Endodermal cell (in vitro differentiated cells): ENCODE results near the gene SEC31A. TPM values are rescaled to one million over a fixed set of nuclear protein-coding genes. Genes with fewer than 3 reads are reported as not detected.

Source experiments
- DNase-seq: peaks from one replicate; pipeline ENCODE4 v3.0.0-alpha.2; 2017
- H3K27ac ChIP-seq: 2 replicates; pipeline ENCODE4 v1.5.1; 2013; ENCODE audit warnings: mild to moderate bottlenecking, low read depth, low read length, moderate library complexity
- H3K27me3 ChIP-seq: 2 replicates; pipeline ENCODE4 v1.6.1; 2013; ENCODE audit warnings: mild to moderate bottlenecking, low read length, moderate library complexity; ENCODE audit not compliant: insufficient read depth, control insufficient read depth, poor library complexity, severe bottlenecking
- H3K36me3 ChIP-seq: 2 replicates; pipeline ENCODE4 v1.7.0; 2013; ENCODE audit warnings: mild to moderate bottlenecking, low read length, moderate library complexity; ENCODE audit not compliant: control insufficient read depth, insufficient read depth
- H3K4me1 ChIP-seq: one replicate; pipeline ENCODE4 v1.7.0; 2013; ENCODE audit warnings: low read length; ENCODE audit not compliant: control insufficient read depth, insufficient read depth
- H3K4me3 ChIP-seq: 2 replicates; pipeline ENCODE4 v1.5.1; 2013; ENCODE audit warnings: mild to moderate bottlenecking, low read length, moderate library complexity
- H3K9ac ChIP-seq: 2 replicates; pipeline ENCODE4 v1.6.1; 2013; ENCODE audit warnings: mild to moderate bottlenecking, low read length, moderate library complexity; ENCODE audit not compliant: poor library complexity, severe bottlenecking; ENCODE audit errors: extremely low read depth
- H3K9me3 ChIP-seq: 2 replicates; pipeline ENCODE4 v1.6.1; 2013; ENCODE audit warnings: mild to moderate bottlenecking, low read length, moderate library complexity; ENCODE audit not compliant: control insufficient read depth
- H3K27ac Mint-ChIP-seq: 2 replicates; pipeline ENCODE4 v1.8.0; 2020; ENCODE audit warnings: mixed read lengths
- H3K27me3 Mint-ChIP-seq: 2 replicates; pipeline ENCODE4 v1.8.0; 2021; ENCODE audit warnings: mild to moderate bottlenecking, mixed read lengths; ENCODE audit not compliant: insufficient read depth
- H3K36me3 Mint-ChIP-seq: 2 replicates; pipeline ENCODE4 v1.8.0; 2020; ENCODE audit warnings: low read depth, mixed read lengths
- H3K4me1 Mint-ChIP-seq: 2 replicates; pipeline ENCODE4 v1.8.0; 2020; ENCODE audit warnings: mixed read lengths
- H3K4me3 Mint-ChIP-seq: 2 replicates; pipeline ENCODE4 v1.8.0; 2020; ENCODE audit warnings: mild to moderate bottlenecking, moderate library complexity, mixed read lengths
- H3K9me3 Mint-ChIP-seq: 2 replicates; pipeline ENCODE4 v1.8.0; 2020; ENCODE audit warnings: mild to moderate bottlenecking, mixed read lengths
- CTCF ChIP-seq: fragments of 200-600 bp; sonication (generic); conservative IDR thresholded peaks from 2 replicates; pipeline ENCODE4 v1.5.0; 2021; ENCODE audit warnings: antibody characterized with exemption, mild to moderate bottlenecking
- WGBS, 2 experiments: methylation state at CpG; one replicate each; pipeline versions ENCODE4 v1.1.5 to v1.1.7; 2013; ENCODE audit warnings: missing lambda C conversion rate in 2 of 2, mixed read lengths in 1 of 2; ENCODE audit not compliant: insufficient coverage in 1 of 2, insufficient read length in 1 of 2; 5-methylcytosine and 5-hydroxymethylcytosine counted together
- total RNA-seq, 2 donors: library from RNA; stranded (reverse); fragmentation: NEBNext Ultra II Directional in 1 of 2; extraction: Animal tissue kit (Norgen Biotek cat#: 25700) in 1 of 2; gene quantifications; 2 replicates in 1 of 2; 3 replicates in 1 of 2; pipeline ENCODE4 v1.2.1, GENCODE V29; 2021

SEC31A gene
- total RNA-seq, 2 donors from 2014 or later: 166 to 182 TPM

GRCh38 chr4:82899374-82900065 lies 8.6 kb upstream of the SEC31A start:
- H3K4me1 ChIP-seq: peaks cover 2% of the 10 kb centered on the region
- Mint-ChIP-seq H3K4me1 (peaks cover 21% of the 10 kb centered on the region), H3K27me3 (no peaks in the 10 kb centered on the region), H3K4me3 (no peak overlapping the region), H3K9me3 (no peaks in the 10 kb centered on the region), H3K36me3 (peaks cover 43% of the 10 kb centered on the region), H3K27ac (peak overlapping the region; percentile 70)
- WGBS, 2 experiments: 4 to 7% methylated on average over 2 to 4 of the region's 4 CpGs
- H3K9ac ChIP-seq: peak overlapping the region; percentile 78
- no peak for TF ChIP-seq CTCF
- peak overlapping the region; percentile 98 for H3K4me3 ChIP-seq
- peaks cover 40% of the 10 kb centered on the region for H3K36me3 ChIP-seq
- H3K27ac ChIP-seq: peak overlapping the region; percentile 97
- no peaks in the 10 kb centered on the region for H3K9me3 ChIP-seq
- H3K27me3 ChIP-seq: no peaks in the 10 kb centered on the region
- no peak for DNase-seq

GRCh38 chr4:82898322-82899243 lies 7.6 kb upstream of the SEC31A start:
- H3K4me1 Mint-ChIP-seq: peaks cover 29% of the 10 kb centered on the region
- Histone ChIP-seq H3K4me3 (peak overlapping the region; percentile 98), H3K9ac (peak overlapping the region; percentile 78), H3K36me3 (peaks cover 46% of the 10 kb centered on the region), H3K4me1 (peaks cover 10% of the 10 kb centered on the region), H3K9me3 (no peaks in the 10 kb centered on the region), H3K27ac (no peak overlapping the region), H3K27me3 (no peaks in the 10 kb centered on the region)
- H3K36me3 Mint-ChIP-seq: peaks cover 49% of the 10 kb centered on the region
- peak overlapping the region; percentile 70 for H3K27ac Mint-ChIP-seq
- TF ChIP-seq CTCF: peak; percentile 54
- DNase-seq: no peak
- no peaks in the 10 kb centered on the region for H3K27me3 Mint-ChIP-seq
- no peaks in the 10 kb centered on the region for H3K9me3 Mint-ChIP-seq
- no peak overlapping the region for H3K4me3 Mint-ChIP-seq
- WGBS, 2 experiments: 0 to 43% methylated on average over 1 to 7 of the region's 7 CpGs

GRCh38 chr4:82896755-82897154 lies 5.8 kb upstream of the SEC31A start:
- Mint-ChIP-seq H3K36me3 (peaks cover 51% of the 10 kb centered on the region), H3K4me3 (no peak overlapping the region), H3K9me3 (no peaks in the 10 kb centered on the region), H3K27me3 (no peaks in the 10 kb centered on the region), H3K4me1 (peaks cover 46% of the 10 kb centered on the region), H3K27ac (no peak overlapping the region)
- peaks cover 57% of the 10 kb centered on the region for H3K36me3 ChIP-seq
- no peak overlapping the region for H3K27ac ChIP-seq
- H3K27me3 ChIP-seq: no peaks in the 10 kb centered on the region
- no peak overlapping the region for H3K9ac ChIP-seq
- no peaks in the 10 kb centered on the region for H3K9me3 ChIP-seq
- H3K4me1 ChIP-seq: peaks cover 15% of the 10 kb centered on the region
- no peak for DNase-seq
- WGBS, 2 experiments: 88 to 96% methylated on average over 1 of the region's 1 CpG
- TF ChIP-seq CTCF: no peak
- peak overlapping the region; percentile 98 for H3K4me3 ChIP-seq
